ENCODE results near the gene GRIN1. TPM values are rescaled to one million over a fixed set of nuclear protein-coding genes. Genes with fewer than 3 reads are reported as not detected.

Gene GRIN1
- total and polyA plus RNA-seq, 2 donors (not counting 1 experiment from before 2014, with no cell fraction given): 0.04 TPM; not detected in 1

DNA sequence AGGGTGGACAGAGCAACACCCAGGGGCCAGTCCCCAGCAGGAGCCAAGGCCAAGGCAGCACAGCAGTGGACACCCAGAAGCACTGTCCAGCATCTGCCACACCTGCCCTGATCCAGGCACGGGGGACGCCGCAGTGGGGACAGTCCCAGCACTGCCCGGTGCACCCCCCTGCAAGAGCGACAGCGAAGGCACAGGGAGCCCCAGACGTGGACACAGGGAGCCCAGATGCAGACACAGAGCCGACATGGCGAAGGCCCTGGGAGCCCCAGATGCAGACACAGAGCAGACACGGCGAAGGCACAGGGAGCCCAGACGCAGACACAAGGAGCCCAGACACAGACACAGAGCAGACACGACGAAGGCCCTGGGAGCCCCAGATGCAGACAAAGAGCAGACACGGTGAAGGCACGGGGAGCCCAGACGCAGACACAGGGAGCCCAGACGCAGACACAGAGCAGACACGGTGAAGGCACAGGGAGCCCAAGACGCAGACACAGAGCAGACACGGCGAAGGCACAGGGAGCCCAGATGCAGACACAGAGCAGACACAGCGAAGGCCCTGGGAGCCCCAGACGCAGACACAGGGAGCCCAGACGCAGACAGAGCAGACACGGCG, 45.1 kb downstream of the GRIN1 start:
- ATAC-seq (ENCODE audit: low read depth): no peak
- H3K27ac ChIP-seq (ENCODE audit: low read length in 2 of 2): no peak overlapping the region
- intact Hi-C loops (cut with micrococcal nuclease): no loop called here
- H3K4me2 ChIP-seq (replicated peaks; ENCODE audit: low read depth, low read length, poor library complexity, severe bottlenecking): no peak overlapping the region
- WGBS (ENCODE audit: insufficient coverage): 98% methylated on average over 27 of the region's 27 CpGs
- H3K4me1 Mint-ChIP-seq: peaks cover 22% of the 10 kb centered on the region
- no peak for TF ChIP-seq EZH2 (IDR thresholded peaks at IDR 0.05; ENCODE audit: borderline replicate concordance, insufficient read depth, low read depth, low read length, poor library complexity, severe bottlenecking)
- no peak for TF ChIP-seq CTCF (IDR thresholded peaks at IDR 0.05)
- no peak overlapping the region for H3K27ac Mint-ChIP-seq
- no peak for DNase-seq
- no peak overlapping the region for H3K4me3 ChIP-seq (ENCODE audit: control extremely low read depth in 1 of 5, extremely low read depth in 1 of 5, insufficient read depth in 1 of 5, low read depth in 2 of 5, low read length in 4 of 5)
- no peak overlapping the region for H2AFZ ChIP-seq (ENCODE audit: insufficient read depth, low read depth, low read length, poor library complexity, severe bottlenecking)
- no peaks in the 10 kb centered on the region for H3K27me3 ChIP-seq (replicated peaks in 1 of 4; ENCODE audit: control extremely low read depth in 1 of 4, control insufficient read depth in 3 of 4, insufficient read depth in 4 of 4, low read length in 3 of 4)
- peaks cover 17 to 24% of the 10 kb centered on the region in 2 donors for H3K4me1 ChIP-seq (ENCODE audit: control insufficient read depth in 2 of 2, insufficient read depth in 2 of 2, low read length in 2 of 2)
- peaks cover 42% of the 10 kb centered on the region for H3K79me2 ChIP-seq (ENCODE audit: control insufficient read depth, insufficient read depth, low read length)
- no peak overlapping the region for H3K4me3 Mint-ChIP-seq
- peaks cover 57% of the 10 kb centered on the region for H4K20me1 ChIP-seq (ENCODE audit: control insufficient read depth, insufficient read depth, low read length, poor library complexity, severe bottlenecking)
- peaks cover 0 to 64% of the 10 kb centered on the region in 2 experiments for H3K36me3 ChIP-seq (replicated peaks in 1 of 2; ENCODE audit: control extremely low read depth in 1 of 2, control insufficient read depth in 1 of 2, extremely low read depth in 1 of 2, insufficient read depth in 2 of 2, low read length in 1 of 2)
- H3K9me3 ChIP-seq (ENCODE audit: control extremely low read depth in 1 of 3, control insufficient read depth in 2 of 3, insufficient read depth in 1 of 3, low read length in 2 of 3): peaks cover 0 to 3% (median 0%) of the 10 kb centered on the region in 3 donors
- H3K9me3 Mint-ChIP-seq (ENCODE audit: insufficient read depth): no peaks in the 10 kb centered on the region
- CTCF ChIA-PET: no interaction called here
- no peaks in the 10 kb centered on the region for H3K27me3 Mint-ChIP-seq
- H3K9ac ChIP-seq (ENCODE audit: low read length): no peak overlapping the region
- POLR2A ChIA-PET: no interaction called here

DNA sequence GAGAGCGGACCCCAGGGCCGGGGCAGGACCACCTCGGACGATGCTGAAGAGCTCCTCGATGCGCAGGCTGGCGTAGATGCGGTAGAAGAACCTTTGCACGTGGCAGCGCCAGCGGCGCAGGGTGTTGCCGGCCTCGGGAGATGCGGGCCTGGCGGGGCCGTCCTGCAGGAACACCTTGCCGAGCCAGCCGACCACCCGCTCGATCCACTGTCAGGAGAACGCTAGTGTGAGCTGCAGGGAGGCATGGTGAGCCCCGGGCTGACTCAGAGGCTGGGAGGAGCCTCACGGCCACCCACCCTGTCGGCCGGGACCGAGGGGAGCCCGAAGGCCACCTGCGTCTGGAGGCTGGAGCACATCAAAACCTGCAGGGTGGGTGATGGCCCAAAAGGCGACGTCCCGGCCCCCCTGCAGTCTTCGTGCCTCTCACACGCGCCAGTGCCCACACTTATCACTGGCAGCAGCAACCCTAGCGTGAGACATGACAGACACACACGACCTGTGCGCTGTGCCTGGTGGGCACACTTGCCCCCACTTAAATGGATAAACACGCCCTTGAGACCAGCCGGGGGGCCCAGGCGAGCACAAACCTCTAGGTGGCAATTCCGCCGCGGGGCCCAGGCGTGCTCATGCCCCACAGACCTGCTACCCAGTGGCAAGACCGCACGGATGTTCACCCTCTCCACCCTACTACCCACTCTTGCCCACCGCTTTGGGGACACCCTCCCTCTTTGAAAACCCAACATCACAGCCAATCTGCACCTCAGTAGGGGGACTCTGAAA, 46.1 kb downstream of the GRIN1 start:
- H3K4me2 ChIP-seq (replicated peaks; ENCODE audit: low read depth, low read length, poor library complexity, severe bottlenecking): no peak overlapping the region
- peaks cover 26 to 34% of the 10 kb centered on the region in 2 donors for H3K4me1 ChIP-seq (ENCODE audit: control insufficient read depth in 2 of 2, insufficient read depth in 2 of 2, low read length in 2 of 2)
- no peak overlapping the region for H3K27ac ChIP-seq (ENCODE audit: low read length in 2 of 2)
- peaks cover 0 to 3% (median 0%) of the 10 kb centered on the region in 3 donors for H3K9me3 ChIP-seq (ENCODE audit: control extremely low read depth in 1 of 3, control insufficient read depth in 2 of 3, insufficient read depth in 1 of 3, low read length in 2 of 3)
- ChIA-PET CTCF (no interaction called here), POLR2A (no interaction called here)
- Mint-ChIP-seq H3K27me3 (no peaks in the 10 kb centered on the region), H3K9me3 (ENCODE audit: insufficient read depth) (no peaks in the 10 kb centered on the region), H3K4me1 (peaks cover 30% of the 10 kb centered on the region), H3K4me3 (no peak overlapping the region), H3K27ac (no peak overlapping the region)
- peaks cover 58% of the 10 kb centered on the region for H4K20me1 ChIP-seq (ENCODE audit: control insufficient read depth, insufficient read depth, low read length, poor library complexity, severe bottlenecking)
- no peaks in the 10 kb centered on the region for H3K27me3 ChIP-seq (replicated peaks in 1 of 4; ENCODE audit: control extremely low read depth in 1 of 4, control insufficient read depth in 3 of 4, insufficient read depth in 4 of 4, low read length in 3 of 4)
- peaks cover 49% of the 10 kb centered on the region for H3K79me2 ChIP-seq (ENCODE audit: control insufficient read depth, insufficient read depth, low read length)
- DNase-seq (no peak), ATAC-seq (ENCODE audit: low read depth) (no peak)
- TF ChIP-seq CTCF (IDR thresholded peaks at IDR 0.05): no peak
- TF ChIP-seq EZH2 (IDR thresholded peaks at IDR 0.05; ENCODE audit: borderline replicate concordance, insufficient read depth, low read depth, low read length, poor library complexity, severe bottlenecking): no peak
- H3K36me3 ChIP-seq (replicated peaks in 1 of 2; ENCODE audit: control extremely low read depth in 1 of 2, control insufficient read depth in 1 of 2, extremely low read depth in 1 of 2, insufficient read depth in 2 of 2, low read length in 1 of 2): peaks cover 0 to 61% of the 10 kb centered on the region in 2 experiments
- H3K4me3 ChIP-seq (ENCODE audit: control extremely low read depth in 1 of 5, extremely low read depth in 1 of 5, insufficient read depth in 1 of 5, low read depth in 2 of 5, low read length in 4 of 5): no peak overlapping the region
- intact Hi-C loops (cut with micrococcal nuclease): loop anchor here (5.0 kb wide), 1 partner anchor 58 kb away; no protein-coding TSS in a partner anchor
- no peak overlapping the region for H2AFZ ChIP-seq (ENCODE audit: insufficient read depth, low read depth, low read length, poor library complexity, severe bottlenecking)
- no peak overlapping the region for H3K9ac ChIP-seq (ENCODE audit: low read length)
- 98% methylated on average over 47 of the region's 48 CpGs for WGBS (ENCODE audit: insufficient coverage)
